ENCODE results near the gene PAOX.

Gene PAOX

DNA sequence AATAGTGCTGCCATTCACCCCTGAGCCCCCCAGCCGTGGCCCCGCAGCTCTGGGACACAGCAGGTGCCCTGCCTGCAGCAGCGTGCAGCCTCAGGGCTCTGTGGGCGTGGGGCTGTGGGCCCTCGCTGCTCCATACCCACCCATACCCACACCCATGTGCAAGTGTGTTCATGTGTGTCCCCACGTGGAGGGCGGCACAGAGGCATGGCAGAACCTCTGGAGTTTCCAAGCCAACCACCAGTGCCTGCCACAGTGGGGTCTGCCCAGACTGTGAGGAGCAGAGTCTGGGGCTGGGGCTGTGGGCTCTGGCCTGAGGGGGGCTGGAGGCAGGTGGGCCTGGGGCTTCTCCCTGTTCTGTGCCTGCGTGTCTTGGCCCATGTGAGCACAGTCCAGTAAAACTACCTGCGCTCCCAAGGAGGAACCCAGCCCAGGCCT is 29.5 kb upstream of the PAOX start:
- DNase-seq (ENCODE audit: low read depth, low spot score): no peak

DNA sequence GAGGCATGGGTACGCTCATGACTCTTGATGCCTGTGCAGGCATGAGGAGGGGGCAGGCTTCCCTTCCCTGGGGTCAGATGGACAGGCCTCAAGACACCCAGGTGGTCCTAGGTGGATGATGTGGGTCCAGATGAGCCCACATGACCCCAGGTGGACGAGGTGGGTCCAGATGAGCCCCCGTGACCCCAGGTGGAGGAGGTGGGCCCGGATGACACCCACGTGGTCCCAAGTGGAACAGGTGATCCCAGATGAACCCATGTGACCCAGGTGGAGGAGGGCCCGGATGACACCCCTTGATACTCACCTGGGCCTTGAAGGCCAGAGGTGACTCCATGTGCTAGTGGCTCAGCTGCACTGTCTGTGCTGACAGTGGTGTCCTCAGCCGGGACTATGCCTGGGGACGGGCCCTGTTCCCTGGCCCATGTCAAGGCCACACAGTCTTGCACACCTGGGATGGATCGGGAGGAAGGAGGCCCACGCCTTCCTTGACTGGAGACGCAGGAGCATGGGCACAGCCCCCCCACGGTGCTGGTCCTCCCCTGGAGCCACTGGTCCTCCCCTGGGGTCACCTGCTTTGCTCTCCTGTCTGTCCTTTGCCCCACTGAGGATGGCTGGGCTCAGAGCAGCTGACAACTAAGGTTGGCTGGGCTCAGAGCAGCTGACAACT is 28.6 kb upstream of the PAOX start:
- no peak for DNase-seq (ENCODE audit: low read depth, low spot score)

DNA sequence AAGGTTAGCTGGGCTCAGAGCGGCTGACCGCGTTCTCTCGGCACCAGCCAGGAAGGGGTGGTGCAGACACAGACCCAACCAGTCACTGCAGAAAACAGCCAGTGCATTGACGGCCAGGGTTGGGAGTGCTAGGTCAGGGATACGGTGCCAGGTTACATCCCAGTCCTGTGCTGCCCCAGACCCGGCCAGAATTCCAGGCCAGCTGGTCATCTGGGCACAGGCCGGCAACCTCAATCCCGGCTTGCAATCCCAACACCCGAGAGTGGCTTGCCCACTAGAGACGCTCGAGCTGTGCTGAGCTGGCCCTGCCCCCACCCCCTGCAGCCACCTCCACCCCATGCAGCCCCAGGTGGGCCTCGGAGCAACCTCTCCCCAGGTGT is 28.1 kb upstream of the PAOX start:
- no peak for DNase-seq (ENCODE audit: low read depth, low spot score)

DNA sequence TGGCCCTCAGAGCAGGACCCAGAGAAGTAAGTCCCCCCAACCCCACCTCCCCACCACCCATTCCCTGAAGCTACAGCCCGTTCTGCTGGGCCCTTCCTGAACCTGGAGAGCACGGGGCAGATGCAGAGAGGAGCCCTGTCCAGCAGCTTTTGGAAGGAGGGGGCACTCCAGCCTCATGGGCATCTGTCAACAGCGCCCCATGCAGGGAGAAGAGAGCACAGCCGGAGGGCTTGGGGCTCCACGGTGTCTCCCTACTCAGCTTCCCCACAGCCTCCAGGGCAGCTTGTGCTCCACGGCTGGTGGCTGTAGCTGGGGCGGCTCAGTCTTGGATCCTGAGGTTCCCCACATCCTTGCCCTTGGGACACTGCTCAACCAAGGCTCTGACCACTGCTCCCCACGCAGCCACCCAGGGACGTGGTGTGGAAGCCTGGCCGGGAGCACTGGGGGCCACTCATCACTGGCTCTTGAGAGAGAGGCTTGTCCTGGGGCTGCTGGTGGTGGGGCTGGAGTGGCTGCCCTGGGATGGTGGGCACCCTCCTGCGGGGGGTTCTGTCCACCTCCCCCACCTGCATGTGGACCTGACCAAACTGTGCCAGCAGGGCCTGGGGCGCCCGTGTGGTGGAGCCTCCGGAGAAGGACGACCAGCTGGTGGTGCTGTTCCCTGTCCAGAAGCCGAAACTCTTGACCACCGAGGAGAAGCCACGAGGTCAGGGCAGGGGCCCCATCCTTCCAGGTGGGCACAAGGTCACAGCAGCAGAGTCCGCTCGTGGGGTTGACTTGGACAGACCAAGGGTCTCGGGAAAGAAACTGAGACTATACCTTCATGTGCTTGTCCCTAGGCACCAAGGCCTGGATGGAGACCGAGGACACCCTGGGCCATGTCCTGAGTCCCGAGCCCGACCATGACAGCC is 27.4 kb upstream of the PAOX start:
- DNase-seq (ENCODE audit: low read depth, low spot score): no peak

DNA sequence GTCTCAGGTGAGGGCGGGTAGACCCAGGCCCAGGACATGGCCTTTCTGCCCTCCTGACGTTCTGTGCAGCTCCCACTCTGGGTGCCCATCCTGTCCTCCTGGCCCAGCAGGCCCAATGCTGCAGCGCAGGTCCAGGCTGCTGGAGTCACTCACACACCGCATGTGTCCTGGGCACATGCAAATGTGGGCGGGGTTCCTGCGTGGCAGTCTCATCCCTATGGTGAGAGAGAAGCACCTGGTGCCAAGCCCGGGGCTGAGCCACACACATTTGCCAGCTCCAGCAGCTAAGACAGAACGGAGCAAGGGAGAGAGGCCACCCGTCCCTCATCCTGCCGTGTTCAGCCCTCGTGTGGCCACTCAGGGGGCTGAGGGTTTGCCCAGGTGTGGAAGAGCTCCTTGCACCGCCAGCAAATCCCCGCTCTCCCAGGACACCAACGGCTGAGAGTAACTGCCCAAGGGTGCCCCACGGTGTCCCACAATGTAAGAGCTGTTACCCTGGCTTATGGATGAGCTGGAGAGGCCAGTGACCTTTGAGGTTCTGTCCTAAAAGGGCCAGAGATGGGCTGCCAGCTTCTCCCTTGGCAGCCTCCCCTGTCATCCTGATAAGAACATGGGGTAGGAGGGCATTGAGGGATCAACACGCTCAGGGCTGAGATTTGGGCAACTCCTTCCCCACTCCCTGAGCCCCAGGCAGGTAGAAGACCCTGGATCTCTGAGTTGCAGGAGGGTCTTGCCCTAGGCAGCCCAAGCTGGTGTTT is 25.7 kb upstream of the PAOX start:
- DNase-seq (ENCODE audit: low read depth, low spot score): no peak

DNA sequence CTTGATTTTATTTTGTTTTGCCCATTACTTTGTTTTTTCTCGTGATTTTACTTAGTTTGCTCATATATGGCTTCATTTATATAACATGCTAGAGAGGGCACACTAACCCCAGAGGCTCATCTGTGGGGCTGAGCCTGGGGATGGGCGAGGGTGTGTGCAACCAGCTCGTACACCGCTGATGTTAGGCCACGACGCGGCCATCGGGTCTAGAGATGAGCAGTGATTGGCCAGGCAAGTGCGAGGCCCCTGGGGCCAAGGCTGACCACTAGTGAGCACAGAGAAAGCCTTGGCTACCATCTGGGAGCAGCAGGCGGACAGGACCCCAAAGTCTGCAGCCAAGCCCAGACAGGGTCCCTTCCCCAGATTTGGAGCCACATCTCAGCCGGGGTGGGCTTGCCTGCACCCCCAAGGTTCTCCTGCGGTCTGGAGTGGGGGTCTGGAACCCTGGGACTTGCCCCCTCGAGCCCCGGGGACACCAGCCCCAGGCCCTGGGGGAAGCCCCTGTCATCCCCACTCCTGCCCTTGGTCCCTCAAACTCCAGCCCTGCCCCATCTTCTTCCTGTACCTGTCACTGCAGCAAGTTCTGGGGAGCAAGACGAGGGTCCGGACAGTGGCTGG is 25.0 kb upstream of the PAOX start:
- DNase-seq (ENCODE audit: low read depth, low spot score): no peak

DNA sequence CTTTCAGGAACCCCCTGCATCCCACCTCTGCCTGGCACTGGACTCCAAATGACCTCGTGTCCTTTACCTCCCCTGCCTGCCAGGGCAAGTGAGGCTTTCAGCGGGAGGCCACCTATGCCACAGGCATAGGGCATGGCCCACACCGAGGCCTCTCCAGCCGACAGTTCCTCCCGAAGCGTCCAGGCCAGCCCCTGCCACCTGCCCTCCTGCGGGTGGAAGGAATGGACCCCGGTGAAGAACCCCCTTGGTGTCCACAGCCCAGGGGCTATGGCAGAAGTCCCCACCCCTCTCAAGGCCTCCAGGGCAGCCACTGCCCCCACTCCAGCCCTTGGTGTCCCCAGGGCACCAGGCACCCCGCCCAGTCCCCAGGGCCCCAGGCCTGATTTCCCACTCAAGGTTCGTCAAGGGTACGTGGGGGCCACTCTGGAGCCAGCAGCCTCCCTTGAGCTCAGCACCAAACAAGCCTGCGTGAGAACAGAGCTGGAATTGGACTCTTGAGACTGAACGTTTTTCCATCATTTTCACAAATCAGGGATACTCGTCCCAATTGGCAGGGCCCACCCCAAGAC is 24.3 kb upstream of the PAOX start:
- DNase-seq (ENCODE audit: low read depth, low spot score): no peak

DNA sequence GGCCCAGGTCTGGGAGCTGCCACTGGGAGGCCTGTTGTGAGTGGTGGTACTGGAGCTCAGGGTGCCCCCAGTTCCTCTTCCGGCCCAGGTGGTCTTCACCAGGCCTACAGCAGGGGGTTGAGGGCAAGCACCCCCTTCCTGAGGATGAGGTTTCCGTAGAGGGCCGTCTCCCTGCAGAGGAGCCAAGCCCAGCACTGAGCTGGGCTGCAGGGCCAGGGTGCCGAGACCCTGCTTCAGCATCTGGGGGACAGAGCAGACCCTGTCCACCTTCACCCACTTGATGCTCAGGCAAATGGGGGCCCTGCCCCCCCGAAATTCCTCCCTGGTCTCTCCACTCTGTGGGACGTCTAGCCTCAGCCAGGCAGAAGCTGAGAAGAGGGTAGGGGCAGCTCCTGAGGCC is 23.8 kb upstream of the PAOX start:
- no peak for DNase-seq (ENCODE audit: low read depth, low spot score)

DNA sequence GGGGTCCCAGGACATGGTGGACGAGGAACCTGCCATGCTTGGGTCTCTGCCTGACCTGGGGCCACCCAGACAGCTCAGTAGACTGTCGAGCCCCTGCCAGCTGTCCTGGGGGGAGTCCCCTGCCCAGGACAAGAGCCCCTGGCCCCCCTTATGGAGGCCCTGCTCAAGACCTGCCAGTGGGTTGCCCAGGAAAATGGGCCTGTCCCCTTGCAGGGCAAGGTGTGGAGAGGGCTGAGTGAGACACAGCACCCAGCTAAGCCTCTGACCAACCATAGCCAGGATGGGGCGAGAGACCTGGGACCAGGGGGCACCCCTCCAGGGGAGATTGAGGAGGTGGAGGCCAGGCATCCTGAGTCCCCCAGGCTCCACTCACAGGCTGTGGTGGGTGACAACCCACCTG is 23.1 kb upstream of the PAOX start:
- no peak for DNase-seq (ENCODE audit: low read depth, low spot score)

DNA sequence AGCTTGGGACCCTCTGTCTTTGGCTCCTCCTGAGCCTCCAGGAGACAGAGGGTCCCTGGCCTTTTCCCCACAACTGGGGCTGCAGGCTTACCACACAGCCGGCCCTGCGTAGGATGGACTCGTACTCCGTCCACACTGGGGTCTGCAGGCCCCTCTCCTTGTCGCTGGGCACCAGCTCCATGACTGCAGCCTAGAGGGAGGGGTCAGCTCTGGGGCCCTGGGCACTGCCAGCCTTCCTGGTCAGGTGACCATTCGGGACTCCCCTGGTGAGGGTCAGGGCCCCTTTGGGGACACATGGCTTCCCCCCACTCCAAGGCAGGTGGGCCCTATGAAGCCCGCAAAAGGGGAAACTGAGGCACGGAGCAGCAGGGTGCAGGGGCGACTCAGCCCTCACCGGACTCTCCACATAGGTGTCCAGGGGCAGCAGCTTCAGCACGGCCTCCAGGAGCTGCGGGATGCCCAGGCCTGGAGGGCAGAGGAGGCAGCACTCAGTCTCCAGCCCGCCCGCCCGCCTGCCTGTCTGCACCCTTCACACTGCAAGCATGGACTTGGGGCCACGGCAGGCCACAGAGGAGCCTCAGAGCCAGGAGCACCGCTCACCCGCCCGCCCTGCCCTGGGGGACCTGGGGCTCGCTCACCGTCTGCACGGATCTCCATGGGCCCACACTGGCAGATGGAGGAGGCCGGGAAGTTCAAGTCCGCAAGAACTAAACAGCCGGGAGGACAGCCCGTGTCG is 22.3 kb upstream of the PAOX start:
- no peak for DNase-seq (ENCODE audit: low read depth, low spot score)

DNA sequence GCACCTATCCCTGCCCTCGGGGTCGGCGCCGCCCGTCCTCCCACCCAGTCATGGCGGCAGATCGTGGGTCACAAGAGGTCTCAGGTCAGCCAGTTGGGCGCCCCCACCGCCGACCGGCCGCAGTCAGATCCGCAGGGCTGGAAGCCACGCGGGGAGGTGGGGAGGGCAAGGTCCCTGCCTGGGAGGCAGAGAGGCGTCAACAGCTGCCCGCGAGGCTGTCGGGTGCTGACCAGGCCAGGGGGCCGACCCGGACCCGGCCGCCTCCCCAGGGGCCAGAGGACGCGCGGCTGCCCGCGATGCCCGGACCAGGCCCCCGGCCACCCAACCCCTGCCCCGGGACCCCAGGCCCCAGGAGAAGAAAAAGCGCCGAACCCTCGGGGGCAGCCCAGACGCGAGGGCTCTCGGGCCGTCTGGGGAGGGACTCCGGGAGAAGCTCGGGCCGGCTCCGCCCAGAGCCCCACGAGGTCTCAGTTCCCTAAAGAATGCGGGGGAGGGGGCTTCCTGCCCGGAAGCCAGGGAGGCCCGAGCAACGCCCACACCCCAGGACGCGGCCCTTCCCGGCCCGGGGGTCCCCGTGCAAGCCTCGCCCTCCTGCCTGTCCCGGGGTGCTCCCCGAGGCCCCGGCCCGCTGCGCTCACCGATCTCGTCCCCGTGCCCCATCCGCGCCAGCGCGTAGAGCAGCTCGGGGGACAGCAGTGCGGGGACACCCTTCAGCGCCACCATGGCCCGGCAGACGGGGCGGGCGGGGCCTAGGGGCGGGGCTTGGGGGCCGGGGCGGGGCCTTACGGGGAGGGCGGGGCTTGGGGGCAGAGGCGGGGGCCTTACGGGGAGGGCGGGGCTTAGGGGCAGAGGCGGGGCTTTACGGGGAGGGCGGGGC is 21.5 kb upstream of the PAOX start, which contains the start of gene FUOM:
Gene FUOM (minus strand): TSS at position 735 of the 877 bp plus-strand sequence. CDS start 12 bp downstream, at position 723.
- DNase-seq (ENCODE audit: low read depth, low spot score): peak; percentile 81

DNA sequence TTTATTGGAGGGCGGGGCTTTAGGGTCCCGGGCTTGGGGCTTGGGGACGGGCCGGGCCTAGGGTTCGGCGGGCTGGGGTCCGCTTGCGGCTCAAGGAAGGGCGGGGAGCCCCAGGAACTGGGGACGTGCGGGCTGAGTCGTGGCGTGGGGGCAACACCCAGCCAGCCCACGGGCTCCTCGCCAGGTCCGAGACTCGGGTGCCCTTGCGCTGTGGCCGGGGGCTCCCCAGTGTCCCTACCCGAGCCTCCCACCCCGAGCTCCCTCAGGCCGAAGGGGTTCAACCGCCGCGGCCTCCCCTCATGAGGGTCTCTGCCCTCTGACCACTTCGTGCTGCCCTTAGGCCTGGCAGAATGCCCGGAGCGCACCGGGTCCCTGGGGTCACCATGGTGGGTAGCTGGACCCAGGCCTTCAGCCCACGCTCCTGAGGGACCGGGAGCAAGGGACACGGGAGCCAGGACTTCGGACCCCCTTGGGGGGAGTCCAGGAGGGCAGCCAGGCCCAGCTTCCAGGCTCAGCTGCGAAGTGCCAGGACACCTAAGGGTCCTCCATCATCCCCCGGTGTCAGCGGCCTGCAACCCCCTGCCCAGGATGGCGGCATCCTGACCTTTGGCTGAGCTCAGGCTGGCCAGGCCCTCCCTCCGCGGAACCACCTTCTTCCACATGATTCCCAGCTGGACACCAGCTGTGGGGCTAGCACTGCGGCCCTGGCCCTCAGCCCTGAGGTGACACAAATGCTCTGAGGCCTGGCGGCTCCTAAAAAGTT is 20.7 kb upstream of the PAOX start:
- no peak for DNase-seq (ENCODE audit: low read depth, low spot score)

DNA sequence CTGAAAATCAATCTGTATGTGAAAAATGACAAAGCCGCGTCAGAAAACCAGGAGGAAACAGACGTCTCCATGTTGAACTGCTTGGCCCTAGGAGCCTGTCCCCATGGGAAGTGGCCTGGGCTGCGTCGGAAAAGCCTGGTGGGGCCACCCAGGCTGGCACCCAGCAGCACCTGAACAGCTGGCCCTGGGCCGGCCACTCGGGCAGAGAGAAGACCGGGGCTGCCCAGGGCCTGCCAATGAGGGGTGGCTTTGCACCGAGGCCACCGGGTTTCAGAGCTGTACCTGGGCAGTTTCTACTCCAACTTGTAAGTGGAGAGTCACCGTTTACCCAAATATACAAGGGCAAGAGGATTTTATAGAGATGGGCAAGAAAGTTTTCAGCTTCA is 20.1 kb upstream of the PAOX start:
- DNase-seq (ENCODE audit: low read depth, low spot score): no peak

DNA sequence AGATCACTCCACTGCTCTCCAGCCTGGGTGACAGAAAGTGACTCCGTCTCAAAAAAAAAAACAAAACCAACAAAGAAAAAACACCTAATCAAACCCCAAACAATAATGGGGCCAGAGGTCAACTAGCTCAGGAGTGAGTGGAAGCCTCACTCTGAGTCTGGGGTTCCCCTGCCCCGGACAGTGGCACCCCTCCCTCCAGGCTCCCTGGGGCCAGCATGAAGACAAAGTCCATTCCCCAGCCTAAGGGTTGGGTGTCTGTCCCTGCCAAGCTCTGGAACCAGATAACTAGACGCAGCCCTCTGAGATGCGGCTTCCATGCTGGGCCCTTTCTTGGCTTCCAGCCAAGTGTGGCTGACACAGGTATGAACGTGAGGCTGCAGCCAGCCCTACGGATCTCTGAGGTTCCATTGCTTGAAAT is 19.5 kb upstream of the PAOX start:
- peak; percentile 30 for DNase-seq (ENCODE audit: low read depth, low spot score)

DNA sequence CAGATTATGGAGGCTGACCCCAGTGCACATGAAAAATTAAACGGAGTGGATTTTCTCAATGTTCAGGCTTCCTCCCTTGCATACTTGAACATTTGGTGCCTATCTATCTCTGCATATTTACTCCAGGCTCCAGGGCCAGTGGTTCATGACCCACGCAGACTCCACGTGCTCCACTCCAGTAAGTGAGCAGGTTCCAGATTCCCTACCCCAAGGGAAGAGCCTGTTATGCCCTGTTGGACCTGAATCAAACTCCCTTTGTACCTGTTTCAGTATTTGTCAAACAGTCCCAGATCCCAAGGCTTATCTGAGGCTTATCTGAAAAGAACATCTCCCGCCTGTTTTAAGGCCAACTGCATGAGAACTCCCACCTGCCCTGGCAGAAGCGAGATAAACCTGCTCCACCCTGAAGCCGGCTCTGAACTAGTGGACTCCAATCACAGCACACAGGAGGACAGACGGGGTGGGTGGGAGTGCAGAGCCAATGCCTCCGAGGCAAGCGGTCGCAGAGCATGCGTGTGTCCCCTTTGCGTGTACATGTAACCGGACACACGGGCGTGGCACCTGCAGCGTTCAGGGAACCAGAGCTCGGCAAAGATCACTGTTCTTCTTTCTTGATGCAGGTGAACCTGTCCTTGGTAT is 19.0 kb upstream of the PAOX start:
- DNase-seq (ENCODE audit: low read depth, low spot score): no peak

DNA sequence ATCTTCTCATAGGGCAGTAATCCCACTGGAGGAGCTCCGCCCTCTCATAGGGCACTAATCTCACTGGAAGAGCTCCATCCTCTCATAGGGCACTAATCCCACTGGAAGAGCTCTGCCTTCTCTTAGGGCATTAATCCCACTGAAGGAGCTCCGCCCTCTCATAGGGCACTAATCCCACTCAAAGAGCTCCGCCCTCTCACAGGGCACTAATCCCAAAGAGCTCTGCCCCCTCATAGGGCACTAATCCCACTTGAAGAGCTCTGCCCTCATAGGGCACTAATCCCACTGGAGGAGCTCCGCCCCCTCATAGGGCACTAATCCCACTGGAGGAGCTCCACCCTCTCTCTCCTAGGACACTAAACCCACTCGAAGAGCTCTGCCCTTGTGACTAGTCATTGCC is 17.8 kb upstream of the PAOX start:
- DNase-seq (ENCODE audit: low read depth, low spot score): no peak

DNA sequence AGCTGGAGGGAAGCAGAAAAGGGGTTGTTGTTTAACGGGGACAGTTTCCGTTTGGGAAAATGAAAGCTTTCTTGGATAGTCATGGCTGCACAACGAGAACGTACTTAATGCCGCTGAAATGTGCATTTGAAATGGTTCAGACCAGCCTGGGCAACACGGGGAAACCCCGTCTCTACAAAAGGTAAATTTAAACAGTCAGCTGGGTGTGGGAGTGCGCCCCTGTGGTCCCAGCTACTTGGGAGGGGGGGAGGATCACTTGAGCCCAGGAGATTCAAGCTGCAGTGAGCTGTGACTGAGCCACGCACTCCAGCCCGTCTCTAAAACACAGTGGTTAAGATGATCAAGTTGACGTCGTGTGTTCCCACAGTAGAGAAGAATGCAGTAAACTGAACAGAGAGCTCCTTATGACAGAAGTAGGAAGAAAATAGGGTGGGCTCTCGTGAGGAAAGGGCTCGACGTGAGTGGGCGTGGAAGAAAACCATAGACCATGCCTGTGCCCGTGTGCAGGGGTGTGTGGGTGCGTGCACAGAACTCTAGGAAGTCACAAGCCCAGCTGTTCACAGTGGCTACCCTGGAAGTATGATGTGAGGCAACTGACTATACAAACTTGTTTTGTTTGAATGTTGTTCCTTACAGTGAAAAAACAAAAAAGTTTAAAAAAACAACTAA is 17.2 kb upstream of the PAOX start:
- no peak for DNase-seq (ENCODE audit: low read depth, low spot score)

DNA sequence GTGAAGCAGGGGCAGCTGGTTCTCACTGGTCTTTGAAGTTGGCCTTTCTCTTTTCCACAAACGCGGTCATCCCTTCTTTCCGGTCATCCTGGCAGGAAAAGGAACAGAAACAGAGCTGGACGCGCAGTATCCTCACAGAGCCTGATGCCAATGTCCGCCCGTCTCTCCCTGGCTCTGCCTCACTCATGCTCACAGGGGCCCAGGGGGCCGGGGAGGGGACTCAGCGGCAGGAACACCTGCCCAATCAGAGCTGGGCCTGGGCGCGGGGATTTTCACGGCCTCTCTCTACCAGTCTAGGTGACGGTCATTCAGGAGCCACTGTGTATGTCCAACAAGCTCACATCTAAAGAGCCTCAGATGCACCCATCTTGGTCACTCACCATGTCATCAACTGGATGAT is 16.2 kb upstream of the PAOX start:
- DNase-seq (ENCODE audit: low read depth, low spot score): no peak

Data from astrocyte of the hippocampus (primary cell).